Measurements from ENCODE around the gene EXOC6.

EXOC6 gene

GRCh38 chr10:93067443-93068365 is 219.4 kb downstream of the EXOC6 start:
- DNase-seq: no peak

GRCh38 chr10:93068411-93069244 is 220.3 kb downstream of the EXOC6 start:
- DNase-seq: no peak

- DNase-seq: no peak
Measured at GRCh38 chr10:93069245-93069561, 220.9 kb downstream of the EXOC6 start.

GRCh38 chr10:93070378-93071176 is 222.3 kb downstream of the EXOC6 start:
- no peak for DNase-seq

- no peak for DNase-seq
Measured at GRCh38 chr10:93071177-93071472, 222.8 kb downstream of the EXOC6 start.

GRCh38 chr10:93071674-93072224 is 223.4 kb downstream of the EXOC6 start:
- DNase-seq: no peak

GRCh38 chr10:93072225-93072712 is 223.9 kb downstream of the EXOC6 start:
- no peak for DNase-seq

GRCh38 chr10:93072713-93073538 is 224.6 kb downstream of the EXOC6 start:
- no peak for DNase-seq

- DNase-seq: no peak
Measured at GRCh38 chr10:93073539-93074146, 225.3 kb downstream of the EXOC6 start, which contains the start of gene CYP26A1. TSS of gene CYP26A1 (plus strand) at chr10:93073893. CDS start at chr10:93073935, 42 bp downstream.

- DNase-seq: no peak
Measured at GRCh38 chr10:93074147-93074596, 225.9 kb downstream of the EXOC6 start.

GRCh38 chr10:93074597-93075368 is 226.5 kb downstream of the EXOC6 start:
- no peak for DNase-seq

GRCh38 chr10:93075369-93076221 is 227.3 kb downstream of the EXOC6 start:
- no peak for DNase-seq

- no peak for DNase-seq
Measured at GRCh38 chr10:93076871-93077270, 228.6 kb downstream of the EXOC6 start.

- no peak for DNase-seq
Measured at GRCh38 chr10:93077860-93078337, 229.6 kb downstream of the EXOC6 start.

GRCh38 chr10:93079663-93080349 is 231.5 kb downstream of the EXOC6 start:
- no peak for DNase-seq

GRCh38 chr10:93080350-93081046 is 232.2 kb downstream of the EXOC6 start:
- no peak for DNase-seq

- DNase-seq: no peak
Measured at GRCh38 chr10:93081318-93081717, 233.0 kb downstream of the EXOC6 start.

GRCh38 chr10:93081834-93082233 is 233.5 kb downstream of the EXOC6 start:
- no peak for DNase-seq
